DMS 273 treated with DMSO at 0.1 percent for 48 hours (cell line): ENCODE measurements around the gene UBA1.
A peak's percentile ranks its signal among the peaks of the same experiment; 100 is the strongest.

Experiments
- DNase-seq: peaks from one replicate; lab custom pipeline; 2025; lab: John Stamatoyannopoulos, UW

UBA1 gene

DNA sequence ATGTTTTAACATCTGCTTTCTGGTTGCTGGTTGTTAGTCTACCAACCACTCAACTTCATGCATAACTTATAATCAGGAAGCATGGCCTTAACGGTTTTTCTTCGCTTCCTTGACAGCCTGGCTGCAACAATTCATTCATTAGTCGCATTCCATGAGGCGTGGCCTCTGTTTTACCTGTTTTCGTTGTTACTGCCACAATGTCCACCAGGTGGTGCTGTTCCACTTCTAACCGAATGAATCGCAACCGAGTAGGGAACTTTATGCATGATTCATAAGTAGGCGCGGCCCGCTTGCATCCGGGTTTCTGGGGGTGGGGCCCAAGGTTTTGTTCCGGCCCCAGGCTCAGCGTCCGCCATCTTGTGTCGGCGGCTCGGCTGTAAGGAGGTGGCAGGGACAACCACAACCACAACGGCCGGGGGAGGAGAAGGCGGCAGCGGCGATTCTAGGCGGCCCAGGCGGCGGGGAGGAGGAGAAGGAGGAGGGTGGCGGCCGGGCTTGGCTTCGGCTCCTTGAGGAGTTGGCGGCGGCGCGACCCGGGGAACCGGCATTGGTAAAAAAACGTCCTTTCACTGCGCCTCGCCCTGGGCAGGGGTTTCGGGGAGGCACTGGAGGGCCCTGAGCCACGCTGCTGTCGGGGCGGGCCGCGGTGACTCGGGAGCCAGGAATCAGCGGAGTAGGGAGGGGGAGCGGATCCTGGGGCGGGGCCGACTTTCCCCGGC, at the start of gene UBA1:
TSS of gene UBA1 (plus strand) at position 355 of the 719 bp plus-strand sequence. CDS start 4,974 bp downstream, outside the sequence.
- DNase-seq: peak; percentile 97

- no peak for DNase-seq
Measured at GRCh38 chrX:47143894-47144625, 49.6 kb upstream of the UBA1 start.

DNA sequence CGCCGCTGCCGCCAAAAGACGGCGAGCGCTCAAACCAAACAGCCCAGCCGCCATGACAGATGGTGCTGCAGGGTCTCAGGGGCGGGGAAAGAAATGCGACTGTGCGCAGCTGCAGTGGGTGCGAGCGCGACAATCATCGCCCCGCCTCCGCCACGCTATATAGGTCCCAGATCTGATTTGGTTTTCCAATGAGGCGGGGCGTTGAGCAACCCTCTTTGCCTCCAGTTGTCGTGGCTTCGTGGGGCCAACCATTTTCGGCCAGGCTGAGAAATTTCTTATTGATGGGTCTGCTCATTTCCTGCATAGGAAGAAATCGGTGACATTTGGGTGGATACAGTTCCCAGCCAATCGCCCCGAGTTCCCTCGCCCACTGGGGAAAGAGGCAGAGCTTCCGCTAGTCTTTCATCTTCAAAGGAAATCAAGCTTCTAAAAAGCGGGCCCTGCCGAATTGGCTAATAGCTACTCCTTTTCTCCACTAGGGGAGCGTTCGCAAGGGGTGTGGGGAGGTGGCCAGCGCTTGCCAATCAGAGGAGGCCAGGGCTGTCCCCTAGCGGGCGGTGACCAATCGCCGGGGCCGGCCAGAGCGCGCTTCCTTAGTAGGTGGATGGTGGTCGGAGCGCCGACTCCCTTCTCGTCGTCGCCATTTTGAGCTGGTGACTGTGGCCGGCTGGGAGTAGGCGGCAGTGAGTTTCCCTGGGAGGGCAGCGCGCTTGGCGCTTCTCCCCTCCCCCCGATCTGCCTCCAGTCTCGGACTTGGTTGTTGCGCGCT, 48.8 kb upstream of the UBA1 start, which contains the start of the genes NDUFB11 and RBM10:
TSS of gene NDUFB11 (minus strand) at position 77 of the 769 bp plus-strand sequence. CDS start at position 54, 23 bp downstream.
TSS of gene RBM10 (plus strand) at position 596 of the 769 bp plus-strand sequence. CDS start 2,261 bp downstream, outside the sequence.
- peak; percentile 93 for DNase-seq

DNA sequence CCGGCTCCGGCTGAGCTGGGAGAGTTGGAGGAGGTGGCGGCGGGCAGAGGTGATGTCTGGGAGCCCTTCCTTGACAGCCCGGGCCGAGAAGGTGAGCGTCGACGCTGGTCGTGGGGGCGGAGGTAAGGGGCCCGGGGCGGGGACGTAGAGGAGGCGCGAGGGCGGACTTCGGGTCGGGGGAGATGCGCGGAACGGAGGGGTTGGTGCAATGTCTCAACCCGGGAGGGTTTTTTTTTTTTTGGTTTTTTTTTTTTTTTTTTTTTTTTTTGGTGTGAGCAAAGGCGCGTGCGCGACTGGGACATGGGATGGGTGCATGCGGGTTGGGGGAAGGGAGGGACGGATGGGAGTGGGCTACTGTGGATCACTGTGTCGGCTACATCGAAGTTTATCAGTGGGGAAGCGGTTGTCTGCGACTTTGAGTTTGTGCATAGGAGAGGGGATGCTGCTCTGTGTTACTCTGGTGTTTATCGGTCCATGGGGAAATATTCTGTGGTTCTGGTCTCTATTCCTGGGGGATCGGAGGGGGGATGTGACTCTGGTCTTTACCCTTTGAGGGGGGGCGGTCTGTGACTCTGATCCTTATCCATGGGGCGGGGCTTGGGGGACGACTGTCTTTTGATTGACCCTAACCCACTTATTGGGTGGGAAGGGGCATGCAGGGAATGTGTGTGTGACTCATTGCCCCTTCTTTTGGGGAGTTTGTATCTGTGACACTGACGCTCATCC, 48.1 kb upstream of the UBA1 start:
- DNase-seq: no peak

DNA sequence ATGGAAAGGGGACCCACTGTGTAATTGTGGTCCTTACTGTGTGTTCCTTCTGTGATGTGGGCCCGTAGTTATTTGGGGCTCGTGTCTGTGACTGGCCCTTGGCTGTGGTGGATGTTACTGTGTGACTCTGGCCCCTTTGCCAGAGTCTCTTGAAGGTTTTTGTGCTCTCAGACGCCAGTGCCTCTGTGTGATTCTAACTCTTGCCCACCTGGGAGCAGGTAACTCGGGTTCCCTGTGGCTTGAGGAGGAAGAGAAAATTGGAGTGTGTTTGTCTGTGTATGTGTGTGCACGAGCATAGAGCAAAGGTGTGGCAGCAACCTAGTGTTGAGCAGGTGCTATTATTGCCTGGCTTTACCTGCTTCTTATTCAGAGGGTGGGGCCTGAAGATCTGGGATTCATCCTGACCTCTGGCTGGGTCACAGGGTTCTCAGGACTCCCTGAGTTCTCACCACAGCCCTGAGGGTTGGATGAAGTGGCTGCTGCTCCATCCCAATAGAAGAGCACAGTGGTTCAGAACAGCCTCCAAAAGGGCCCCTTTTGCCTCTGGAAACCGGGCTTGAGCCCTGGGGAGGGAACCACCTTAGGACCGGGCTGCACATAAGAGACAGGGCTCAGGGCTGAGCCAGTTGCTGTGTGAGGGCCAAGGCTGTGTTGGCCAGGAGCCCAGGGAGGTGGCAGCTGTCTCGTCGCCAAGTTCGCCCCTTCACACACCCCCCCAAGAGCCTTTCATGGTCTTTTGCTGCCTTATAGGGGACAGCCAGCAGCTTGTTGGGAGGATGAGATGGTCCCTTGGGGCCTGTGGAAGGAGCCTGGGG, 47.3 kb upstream of the UBA1 start:
- no peak for DNase-seq

GRCh38 chrX:47146936-47147859, 46.4 kb upstream of the UBA1 start:
- no peak for DNase-seq

DNA sequence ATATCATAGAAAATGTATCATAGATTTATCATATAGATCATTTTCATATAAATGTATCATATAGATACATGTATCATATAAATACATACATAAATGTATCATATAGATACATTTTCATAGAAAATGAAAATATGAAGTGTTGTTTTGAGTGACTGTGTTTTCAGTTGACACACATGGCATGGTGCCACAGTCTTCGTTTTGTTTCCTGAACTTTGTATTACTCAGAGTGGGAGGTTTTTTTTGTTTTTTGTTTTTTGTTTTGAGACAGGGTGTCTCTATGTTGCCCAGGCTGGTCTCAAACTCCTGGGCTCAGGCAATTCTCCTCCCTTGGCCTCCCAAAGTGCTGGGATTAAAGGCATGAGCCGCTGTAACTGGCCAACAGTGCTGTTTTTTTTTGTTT, 44.7 kb upstream of the UBA1 start:
- DNase-seq: no peak

- DNase-seq: no peak
Measured at GRCh38 chrX:47151435-47151834, 42.2 kb upstream of the UBA1 start.

DNA sequence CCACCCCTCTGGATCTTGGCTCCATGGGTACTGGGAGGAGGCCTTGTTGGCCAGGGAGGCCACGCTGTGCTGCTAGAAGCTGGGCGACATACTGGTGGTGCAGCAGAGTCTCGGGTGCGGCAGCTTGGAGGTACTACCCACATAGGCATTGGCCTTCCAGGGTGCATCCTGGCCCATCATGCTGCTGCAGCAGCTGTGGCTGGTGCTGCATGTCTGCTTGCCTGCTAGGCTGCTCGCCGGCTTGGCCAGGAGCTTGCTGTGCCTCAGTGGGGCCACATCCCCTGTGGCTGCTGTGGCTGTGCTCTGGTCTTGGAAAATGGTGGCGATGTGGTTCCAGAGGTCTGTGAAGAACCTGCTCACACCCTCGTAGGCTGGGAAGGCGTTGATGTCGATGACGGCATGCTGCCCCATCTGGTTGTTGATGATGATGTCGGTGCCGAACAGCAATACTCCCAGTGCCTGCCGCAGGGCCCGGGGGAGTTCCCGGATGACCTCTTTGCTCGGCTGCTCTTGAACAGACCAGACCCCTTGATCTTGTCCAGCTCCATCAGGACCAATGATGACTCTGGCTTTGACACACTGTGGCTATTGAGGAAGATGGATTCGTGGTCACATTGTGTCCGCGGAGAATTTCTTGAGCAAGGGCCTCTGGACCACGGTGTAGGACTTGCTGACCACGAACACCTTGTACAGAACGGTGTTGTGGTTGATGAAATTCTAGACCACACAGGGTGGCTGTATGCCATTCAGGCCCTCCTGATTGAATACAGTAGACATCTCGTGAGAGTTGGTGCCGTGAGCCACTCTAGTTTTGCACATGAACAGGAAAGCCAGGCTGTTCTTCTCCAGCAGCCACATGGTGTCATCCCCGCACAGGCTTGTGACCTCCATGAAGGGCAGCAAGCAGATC, 36.8 kb upstream of the UBA1 start:
- no peak for DNase-seq

- no peak for DNase-seq
Measured at GRCh38 chrX:47158131-47158530, 35.5 kb upstream of the UBA1 start.

- no peak for DNase-seq
Measured at GRCh38 chrX:47158781-47159180, 34.8 kb upstream of the UBA1 start.

GRCh38 chrX:47160781-47161180, 32.8 kb upstream of the UBA1 start:
- DNase-seq: no peak

DNA sequence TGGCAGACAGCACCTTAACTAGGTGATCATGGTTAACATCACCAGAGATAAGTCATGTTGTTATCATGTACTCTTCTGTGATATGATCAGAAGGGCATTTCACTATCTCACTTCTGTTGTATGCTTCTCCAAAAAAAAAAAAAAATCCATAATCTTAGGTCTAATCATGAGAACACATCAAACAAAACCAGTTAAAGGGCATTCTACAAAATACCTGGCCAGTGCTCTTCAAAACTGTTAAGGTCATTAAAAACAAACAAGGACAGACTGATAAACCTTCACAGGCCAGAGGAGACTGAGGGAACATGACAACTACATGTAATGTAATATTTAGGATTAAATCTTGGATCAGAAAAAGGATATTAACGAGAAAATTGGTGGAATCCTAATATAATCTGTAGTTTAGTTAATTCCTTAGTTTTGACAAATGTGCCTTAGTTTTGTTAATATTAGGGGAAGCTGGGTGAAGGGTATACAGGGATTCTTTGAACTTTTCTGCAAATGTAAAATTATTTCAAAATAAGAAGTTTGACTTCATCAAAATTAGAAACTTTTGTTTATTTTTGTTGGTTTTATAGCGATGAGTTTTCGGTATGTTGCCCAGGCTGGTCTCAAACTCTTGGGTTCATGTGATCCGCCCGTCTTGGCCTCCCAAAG, 30.6 kb upstream of the UBA1 start:
- DNase-seq: no peak

GRCh38 chrX:47164420-47164819, 29.2 kb upstream of the UBA1 start:
- no peak for DNase-seq

DNA sequence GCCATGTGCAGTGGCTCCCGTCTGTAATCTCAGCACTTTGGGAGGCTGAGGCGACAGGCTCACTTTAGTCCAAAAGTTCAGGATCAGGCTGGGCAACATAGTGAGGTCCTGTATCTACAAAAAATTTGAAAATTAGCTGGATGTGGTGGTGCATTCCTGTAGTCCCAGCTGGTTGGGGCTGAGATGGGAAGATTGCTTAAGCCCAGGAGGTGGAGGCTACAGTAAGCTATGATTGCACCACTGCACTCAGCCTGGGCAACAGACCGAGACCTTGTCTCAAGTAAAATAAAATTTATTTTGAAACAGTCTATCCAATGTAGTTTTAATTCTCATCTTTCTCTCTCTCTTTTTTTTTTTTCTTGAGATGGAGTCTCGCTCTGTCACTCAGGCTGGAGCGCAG, 27.5 kb upstream of the UBA1 start:
- DNase-seq: no peak

- no peak for DNase-seq
Measured at GRCh38 chrX:47168495-47169073, 25.0 kb upstream of the UBA1 start.

DNA sequence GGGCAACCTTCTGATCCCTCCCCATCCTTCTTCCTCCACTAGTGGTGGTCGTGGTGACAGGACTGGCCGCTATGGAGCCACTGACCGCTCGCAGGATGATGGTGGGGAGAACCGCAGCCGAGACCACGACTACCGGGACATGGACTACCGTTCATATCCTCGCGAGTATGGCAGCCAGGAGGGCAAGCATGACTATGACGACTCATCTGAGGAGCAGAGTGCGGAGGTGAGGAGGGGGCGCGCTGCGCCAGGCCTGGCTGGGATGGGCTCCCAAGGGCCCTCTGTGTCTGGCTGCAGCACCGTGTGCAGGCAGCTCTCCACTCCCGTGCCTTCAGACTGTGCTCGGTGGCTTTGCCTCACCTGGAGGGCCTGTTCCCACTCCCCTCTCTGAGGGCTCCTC, 24.4 kb upstream of the UBA1 start:
- no peak for DNase-seq
